Loucy (cell line): ENCODE data around the gene INSYN1.

ENCODE experiments used
- H2AFZ ChIP-seq: fragments of 200-600 bp; sonication (generic); 2 replicates; pipeline ENCODE4 v1.6.0; 2016; ENCODE audit warnings: antibody characterized with exemption, mild to moderate bottlenecking, low read length, moderate library complexity
- H3F3A ChIP-seq: fragments of 200-600 bp; 2 replicates; pipeline ENCODE4 v1.6.0; 2016; ENCODE audit warnings: antibody characterized with exemption, low read depth, mild to moderate bottlenecking
- H3K27me3 ChIP-seq: fragments of 200-600 bp; sonication (generic); 2 replicates; pipeline ENCODE4 v1.6.1; 2014; ENCODE audit warnings: low read length, mild to moderate bottlenecking; ENCODE audit not compliant: insufficient read depth, poor library complexity, severe bottlenecking
- H3K36me3 ChIP-seq: fragments of 200-600 bp; sonication (generic); 2 replicates; pipeline ENCODE4 v1.6.1; 2016; ENCODE audit warnings: low read length; ENCODE audit not compliant: insufficient read depth
- H3K4me1 ChIP-seq: fragments of 200-600 bp; sonication (generic); 2 replicates; pipeline ENCODE4 v1.5.1; 2014; ENCODE audit warnings: low read length, mild to moderate bottlenecking; ENCODE audit not compliant: insufficient read depth, poor library complexity, severe bottlenecking
- H3K4me2 ChIP-seq: fragments of 200-600 bp; sonication (generic); 2 replicates; pipeline ENCODE4 v1.6.0; 2014; ENCODE audit warnings: antibody characterized with exemption, low read length, low read depth, mild to moderate bottlenecking; ENCODE audit not compliant: poor library complexity, severe bottlenecking
- H3K4me3 ChIP-seq: fragments of 200-600 bp; sonication (generic); 2 replicates; pipeline ENCODE4 v1.5.1; 2014; ENCODE audit warnings: low read length, mild to moderate bottlenecking, mixed read lengths; ENCODE audit not compliant: poor library complexity, severe bottlenecking
- H3K79me2 ChIP-seq: fragments of 200-600 bp; sonication (generic); 2 replicates; pipeline ENCODE4 v1.6.1; 2014; ENCODE audit warnings: low read length; ENCODE audit not compliant: insufficient read depth
- H3K9ac ChIP-seq: fragments of 200-600 bp; sonication (generic); 2 replicates; pipeline ENCODE4 v1.6.0; 2014; ENCODE audit warnings: mild to moderate bottlenecking, low read depth, low read length, moderate library complexity; ENCODE audit not compliant: poor library complexity, severe bottlenecking
- H3K9me2 ChIP-seq: fragments of 200-600 bp; sonication (generic); replicated peaks from 2 replicates; pipeline ENCODE4 v1.6.1; 2016; ENCODE audit warnings: low read depth, low read length, mixed read lengths
- H3K9me3 ChIP-seq: fragments of 200-600 bp; sonication (generic); 2 replicates; pipeline ENCODE4 v1.6.1; 2014; ENCODE audit warnings: mild to moderate bottlenecking, antibody characterized with exemption, low read length, low read depth; ENCODE audit not compliant: insufficient read depth
- H4K20me1 ChIP-seq: fragments of 200-600 bp; sonication (generic); 2 replicates; pipeline ENCODE4 v1.6.0; 2014; ENCODE audit warnings: antibody characterized with exemption, low read length, mild to moderate bottlenecking; ENCODE audit not compliant: insufficient read depth, poor library complexity, severe bottlenecking
- CTCF ChIP-seq: fragments of 200-600 bp; sonication (generic); conservative IDR thresholded peaks from 2 replicates; pipeline ENCODE4 v1.5.1; 2014; ENCODE audit warnings: mild to moderate bottlenecking, antibody characterized with exemption, low read length
- EZH2phosphoT487 ChIP-seq: fragments of 200-600 bp; IDR thresholded peaks from 2 replicates; pipeline ENCODE4 v1.6.1; 2018; ENCODE audit warnings: antibody characterized with exemption, mild to moderate bottlenecking, moderate library complexity, borderline replicate concordance

INSYN1 gene

GRCh38 chr15:73749971-73750370, 3.2 kb downstream of the INSYN1 start:
- H3K27me3 ChIP-seq: no peaks in the 10 kb centered on the region
- no peaks in the 10 kb centered on the region for H3K36me3 ChIP-seq
- no peaks in the 10 kb centered on the region for H3K4me1 ChIP-seq
- no peaks in the 10 kb centered on the region for H3K9me2 ChIP-seq
- no peaks in the 10 kb centered on the region for H3K79me2 ChIP-seq
- H4K20me1 ChIP-seq: no peaks in the 10 kb centered on the region
- H3K4me2 ChIP-seq: no peak overlapping the region
- no peak for TF ChIP-seq EZH2phosphoT487
- no peak for TF ChIP-seq CTCF
- H3K9ac ChIP-seq: no peak overlapping the region
- H3K9me3 ChIP-seq: no peaks in the 10 kb centered on the region
- H2AFZ ChIP-seq: no peak overlapping the region
- no peaks in the 10 kb centered on the region for H3F3A ChIP-seq
- no peak overlapping the region for H3K4me3 ChIP-seq

GRCh38 chr15:73749533-73749932, 3.6 kb downstream of the INSYN1 start:
- H3K4me1 ChIP-seq: no peaks in the 10 kb centered on the region
- H3K4me3 ChIP-seq: no peak overlapping the region
- H3F3A ChIP-seq: no peaks in the 10 kb centered on the region
- H3K9ac ChIP-seq: no peak overlapping the region
- TF ChIP-seq EZH2phosphoT487 (no peak), CTCF (no peak)
- no peaks in the 10 kb centered on the region for H3K36me3 ChIP-seq
- no peak overlapping the region for H3K4me2 ChIP-seq
- H2AFZ ChIP-seq: no peak overlapping the region
- no peaks in the 10 kb centered on the region for H3K9me2 ChIP-seq
- H4K20me1 ChIP-seq: no peaks in the 10 kb centered on the region
- no peaks in the 10 kb centered on the region for H3K79me2 ChIP-seq
- no peaks in the 10 kb centered on the region for H3K27me3 ChIP-seq
- no peaks in the 10 kb centered on the region for H3K9me3 ChIP-seq

DNA sequence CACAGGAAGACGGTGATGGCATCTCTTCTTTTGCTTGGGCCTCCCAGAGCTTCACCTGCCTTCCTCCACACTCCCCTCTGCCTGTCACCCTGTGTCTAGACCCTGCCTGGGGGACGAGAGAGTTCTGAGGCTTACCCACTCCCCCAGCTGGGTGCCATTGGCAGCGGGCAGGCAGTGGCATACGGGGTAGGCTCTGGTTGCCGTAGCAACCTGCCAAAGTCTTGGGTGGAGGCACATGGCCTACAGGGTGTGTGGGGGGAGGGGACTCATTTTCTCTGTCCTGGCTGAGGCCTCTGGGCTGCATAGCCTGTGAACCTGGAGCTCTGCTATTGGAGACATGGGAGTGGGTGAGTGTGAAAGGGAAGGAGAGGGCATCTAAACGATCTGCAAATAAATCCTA, 4.4 kb downstream of the INSYN1 start:
- Histone ChIP-seq H3K27me3 (no peaks in the 10 kb centered on the region), H3K9me2 (no peaks in the 10 kb centered on the region), H4K20me1 (no peaks in the 10 kb centered on the region), H3K9me3 (no peaks in the 10 kb centered on the region), H2AFZ (no peak overlapping the region), H3K36me3 (no peaks in the 10 kb centered on the region), H3K79me2 (no peaks in the 10 kb centered on the region), H3K4me3 (no peak overlapping the region), H3F3A (no peaks in the 10 kb centered on the region), H3K4me2 (no peak overlapping the region), H3K9ac (no peak overlapping the region), H3K4me1 (no peaks in the 10 kb centered on the region)
- no peak for TF ChIP-seq EZH2phosphoT487
- TF ChIP-seq CTCF: no peak
